ENCODE results near the gene SCARF1.

The SCARF1 gene

GRCh38 chr17:1636732-1637285 lies 8.7 kb downstream of the SCARF1 start:
- Histone ChIP-seq H3K27me3 (ENCODE audit: control insufficient read depth, insufficient read depth, low read length) (no peaks in the 10 kb centered on the region), H3K27ac (ENCODE audit: low read depth, low read length) (no peak overlapping the region), H3K4me3 (ENCODE audit: low read depth, low read length) (no peak overlapping the region), H3K36me3 (ENCODE audit: control insufficient read depth, insufficient read depth, low read length) (no peaks in the 10 kb centered on the region), H3K9me3 (ENCODE audit: control insufficient read depth, insufficient read depth, low read depth, low read length) (no peaks in the 10 kb centered on the region), H3K9ac (ENCODE audit: low read length) (no peak overlapping the region), H3K4me1 (ENCODE audit: control insufficient read depth, insufficient read depth, low read length) (peaks cover 14% of the 10 kb centered on the region)

GRCh38 chr17:1635675-1636465 lies 9.7 kb downstream of the SCARF1 start:
- Histone ChIP-seq H3K27me3 (ENCODE audit: control insufficient read depth, insufficient read depth, low read length) (no peaks in the 10 kb centered on the region), H3K4me1 (ENCODE audit: control insufficient read depth, insufficient read depth, low read length) (peaks cover 14% of the 10 kb centered on the region), H3K9ac (ENCODE audit: low read length) (no peak overlapping the region), H3K4me3 (ENCODE audit: low read depth, low read length) (no peak overlapping the region), H3K9me3 (ENCODE audit: control insufficient read depth, insufficient read depth, low read depth, low read length) (no peaks in the 10 kb centered on the region), H3K36me3 (ENCODE audit: control insufficient read depth, insufficient read depth, low read length) (no peaks in the 10 kb centered on the region), H3K27ac (ENCODE audit: low read depth, low read length) (no peak overlapping the region)

GRCh38 chr17:1634841-1635650 lies 10.5 kb downstream of the SCARF1 start:
- Histone ChIP-seq H3K4me1 (ENCODE audit: control insufficient read depth, insufficient read depth, low read length) (peaks cover 13% of the 10 kb centered on the region; the same call in 1 of the 2 replicates), H3K9me3 (ENCODE audit: control insufficient read depth, insufficient read depth, low read depth, low read length) (no peaks in the 10 kb centered on the region), H3K27me3 (ENCODE audit: control insufficient read depth, insufficient read depth, low read length) (no peaks in the 10 kb centered on the region), H3K4me3 (ENCODE audit: low read depth, low read length) (no peak overlapping the region), H3K27ac (ENCODE audit: low read depth, low read length) (no peak overlapping the region), H3K9ac (ENCODE audit: low read length) (no peak overlapping the region), H3K36me3 (ENCODE audit: control insufficient read depth, insufficient read depth, low read length) (no peaks in the 10 kb centered on the region)

GRCh38 chr17:1630662-1631061 lies 14.9 kb downstream of the SCARF1 start:
- Histone ChIP-seq H3K4me1 (ENCODE audit: control insufficient read depth, insufficient read depth, low read length) (peaks cover 20% of the 10 kb centered on the region), H3K4me3 (ENCODE audit: low read depth, low read length) (no peak overlapping the region), H3K27me3 (ENCODE audit: control insufficient read depth, insufficient read depth, low read length) (no peaks in the 10 kb centered on the region; the same call in 1 of the 2 replicates), H3K9ac (ENCODE audit: low read length) (no peak overlapping the region), H3K9me3 (ENCODE audit: control insufficient read depth, insufficient read depth, low read depth, low read length) (no peaks in the 10 kb centered on the region), H3K36me3 (ENCODE audit: control insufficient read depth, insufficient read depth, low read length) (no peaks in the 10 kb centered on the region), H3K27ac (ENCODE audit: low read depth, low read length) (no peak overlapping the region)

GRCh38 chr17:1629504-1630310 lies 15.8 kb downstream of the SCARF1 start:
- Histone ChIP-seq H3K9me3 (ENCODE audit: control insufficient read depth, insufficient read depth, low read depth, low read length) (no peaks in the 10 kb centered on the region), H3K27ac (ENCODE audit: low read depth, low read length) (peak overlapping the region; percentile 47; the same call in 1 of the 2 replicates), H3K4me3 (ENCODE audit: low read depth, low read length) (peak overlapping the region; percentile 82), H3K9ac (ENCODE audit: low read length) (peak overlapping the region; percentile 39), H3K4me1 (ENCODE audit: control insufficient read depth, insufficient read depth, low read length) (peaks cover 20% of the 10 kb centered on the region), H3K36me3 (ENCODE audit: control insufficient read depth, insufficient read depth, low read length) (no peaks in the 10 kb centered on the region; the same call in 1 of the 2 replicates), H3K27me3 (ENCODE audit: control insufficient read depth, insufficient read depth, low read length) (no peaks in the 10 kb centered on the region; the same call in 1 of the 2 replicates)

GRCh38 chr17:1628856-1629503 lies 16.6 kb downstream of the SCARF1 start:
- Histone ChIP-seq H3K27ac (ENCODE audit: low read depth, low read length) (peak overlapping the region; percentile 59; the same call in 1 of the 2 replicates), H3K36me3 (ENCODE audit: control insufficient read depth, insufficient read depth, low read length) (no peaks in the 10 kb centered on the region; the same call in 1 of the 2 replicates), H3K9me3 (ENCODE audit: control insufficient read depth, insufficient read depth, low read depth, low read length) (no peaks in the 10 kb centered on the region), H3K9ac (ENCODE audit: low read length) (peak overlapping the region; percentile 39), H3K27me3 (ENCODE audit: control insufficient read depth, insufficient read depth, low read length) (no peaks in the 10 kb centered on the region; the same call in 1 of the 2 replicates), H3K4me1 (ENCODE audit: control insufficient read depth, insufficient read depth, low read length) (peaks cover 20% of the 10 kb centered on the region), H3K4me3 (ENCODE audit: low read depth, low read length) (peak overlapping the region; percentile 82)

GRCh38 chr17:1627982-1628855 lies 17.3 kb downstream of the SCARF1 start, which contains the start of gene SLC43A2:
Gene SLC43A2, minus strand, starts transcription at chr17:1628834. Its CDS starts 960 bp downstream, at chr17:1627874.
- H3K27ac ChIP-seq (ENCODE audit: low read depth, low read length) = peak within 1 kb of the TSS; percentile 59
- no peaks in the 10 kb centered on the region; the same call in 1 of the 2 replicates for H3K27me3 ChIP-seq (ENCODE audit: control insufficient read depth, insufficient read depth, low read length)
- H3K36me3 ChIP-seq (ENCODE audit: control insufficient read depth, insufficient read depth, low read length) = no peaks in the 10 kb centered on the region; the same call in 1 of the 2 replicates
- no peaks in the 10 kb centered on the region for H3K9me3 ChIP-seq (ENCODE audit: control insufficient read depth, insufficient read depth, low read depth, low read length)
- H3K4me3 ChIP-seq (ENCODE audit: low read depth, low read length) = peak within 1 kb of the TSS; percentile 82
- H3K9ac ChIP-seq (ENCODE audit: low read length) = peak within 1 kb of the TSS; percentile 82
- H3K4me1 ChIP-seq (ENCODE audit: control insufficient read depth, insufficient read depth, low read length) = peaks cover 20% of the 10 kb centered on the region

GRCh38 chr17:1627182-1627981 lies 18.1 kb downstream of the SCARF1 start:
- H3K27me3 ChIP-seq (ENCODE audit: control insufficient read depth, insufficient read depth, low read length) = no peaks in the 10 kb centered on the region; the same call in 1 of the 2 replicates
- H3K4me3 ChIP-seq (ENCODE audit: low read depth, low read length) = peak overlapping the region; percentile 82
- no peak overlapping the region for H3K27ac ChIP-seq (ENCODE audit: low read depth, low read length)
- peaks cover 20% of the 10 kb centered on the region for H3K4me1 ChIP-seq (ENCODE audit: control insufficient read depth, insufficient read depth, low read length)
- no peaks in the 10 kb centered on the region for H3K9me3 ChIP-seq (ENCODE audit: control insufficient read depth, insufficient read depth, low read depth, low read length)
- H3K9ac ChIP-seq (ENCODE audit: low read length) = peak overlapping the region; percentile 47
- no peaks in the 10 kb centered on the region; the same call in 1 of the 2 replicates for H3K36me3 ChIP-seq (ENCODE audit: control insufficient read depth, insufficient read depth, low read length)

- H3K4me1 ChIP-seq (ENCODE audit: control insufficient read depth, insufficient read depth, low read length) = peaks cover 25% of the 10 kb centered on the region
- no peak overlapping the region for H3K27ac ChIP-seq (ENCODE audit: low read depth, low read length)
- H3K27me3 ChIP-seq (ENCODE audit: control insufficient read depth, insufficient read depth, low read length) = no peaks in the 10 kb centered on the region; the same call in 1 of the 2 replicates
- peaks cover 2% of the 10 kb centered on the region; the same call in 1 of the 2 replicates for H3K36me3 ChIP-seq (ENCODE audit: control insufficient read depth, insufficient read depth, low read length)
- no peaks in the 10 kb centered on the region for H3K9me3 ChIP-seq (ENCODE audit: control insufficient read depth, insufficient read depth, low read depth, low read length)
- no peak overlapping the region for H3K4me3 ChIP-seq (ENCODE audit: low read depth, low read length)
- no peak overlapping the region for H3K9ac ChIP-seq (ENCODE audit: low read length)
These were observed 19.2 kb downstream of the SCARF1 start for GRCh38 chr17:1626333-1626732.
